ENCODE data around the gene SPATA16. TPM values are rescaled to one million over a fixed set of nuclear protein-coding genes. Genes with fewer than 3 reads are reported as not detected.

Gene SPATA16
- total and polyA plus RNA-seq, 2 experiments from 2014 or later, result not detected

DNA sequence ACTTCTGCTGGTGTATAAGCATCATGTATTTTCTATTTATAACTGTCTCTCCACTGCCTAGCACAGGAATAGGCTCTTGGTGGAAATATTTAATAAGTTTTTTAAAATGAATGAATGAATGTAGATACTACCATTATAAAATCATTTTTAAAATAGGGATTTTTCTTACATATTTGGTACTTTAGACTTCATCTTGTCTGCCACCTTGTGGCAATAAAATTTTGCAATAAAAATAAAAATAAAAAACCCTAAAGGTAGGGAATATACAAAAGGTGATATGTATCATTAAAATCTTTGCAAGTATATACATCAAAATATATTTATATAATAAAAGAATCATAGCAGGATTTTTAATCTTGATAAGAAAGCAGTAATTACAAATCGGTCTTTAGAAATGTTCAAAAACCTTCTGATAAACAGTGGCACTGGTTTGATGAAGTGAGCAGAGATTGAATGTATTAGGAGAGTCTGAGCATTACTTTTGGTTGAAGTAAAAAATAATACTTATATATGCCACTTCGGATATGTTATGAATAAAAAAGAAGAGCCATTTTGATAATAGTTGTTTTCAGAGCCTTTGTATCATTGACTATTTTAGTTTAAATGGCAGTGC, 95.2 kb downstream of the SPATA16 start:
- no peaks in the 10 kb centered on the region for H3K4me1 ChIP-seq (ENCODE audit: insufficient read depth)
- no peaks in the 10 kb centered on the region for H4K20me1 ChIP-seq (ENCODE audit: insufficient read depth, poor library complexity, severe bottlenecking)
- H3K4me3 ChIP-seq, result no peak overlapping the region
- H3K36me3 ChIP-seq (replicated peaks; ENCODE audit: insufficient read depth, low read depth), result no peaks in the 10 kb centered on the region
- 63% methylated on average over 2 of the region's 2 CpGs for WGBS (ENCODE audit: low lambda C conversion rate, missing lambda C conversion rate)
- H2AFZ ChIP-seq, result no peak overlapping the region
- no peaks in the 10 kb centered on the region for H3K79me2 ChIP-seq
- H3K9me2 ChIP-seq (replicated peaks; ENCODE audit: insufficient read depth), result no peaks in the 10 kb centered on the region
- no peak for DNase-seq (ENCODE audit: low spot score)
- H3K27me3 ChIP-seq, result no peaks in the 10 kb centered on the region
- no peak overlapping the region for H3K27ac ChIP-seq
- H3K9me3 ChIP-seq (ENCODE audit: low read depth), result no peaks in the 10 kb centered on the region
- TF ChIP-seq, protein P1, sequence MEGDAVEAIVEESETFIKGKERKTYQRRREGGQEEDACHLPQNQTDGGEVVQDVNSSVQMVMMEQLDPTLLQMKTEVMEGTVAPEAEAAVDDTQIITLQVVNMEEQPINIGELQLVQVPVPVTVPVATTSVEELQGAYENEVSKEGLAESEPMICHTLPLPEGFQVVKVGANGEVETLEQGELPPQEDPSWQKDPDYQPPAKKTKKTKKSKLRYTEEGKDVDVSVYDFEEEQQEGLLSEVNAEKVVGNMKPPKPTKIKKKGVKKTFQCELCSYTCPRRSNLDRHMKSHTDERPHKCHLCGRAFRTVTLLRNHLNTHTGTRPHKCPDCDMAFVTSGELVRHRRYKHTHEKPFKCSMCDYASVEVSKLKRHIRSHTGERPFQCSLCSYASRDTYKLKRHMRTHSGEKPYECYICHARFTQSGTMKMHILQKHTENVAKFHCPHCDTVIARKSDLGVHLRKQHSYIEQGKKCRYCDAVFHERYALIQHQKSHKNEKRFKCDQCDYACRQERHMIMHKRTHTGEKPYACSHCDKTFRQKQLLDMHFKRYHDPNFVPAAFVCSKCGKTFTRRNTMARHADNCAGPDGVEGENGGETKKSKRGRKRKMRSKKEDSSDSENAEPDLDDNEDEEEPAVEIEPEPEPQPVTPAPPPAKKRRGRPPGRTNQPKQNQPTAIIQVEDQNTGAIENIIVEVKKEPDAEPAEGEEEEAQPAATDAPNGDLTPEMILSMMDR (IDR thresholded peaks at IDR 0.05; ENCODE audit: poor library complexity), result peak; percentile 63
- no peak for TF ChIP-seq EZH2 (IDR thresholded peaks at IDR 0.05; ENCODE audit: borderline replicate concordance)
- no peak for TF ChIP-seq EZH2phosphoT487 (IDR thresholded peaks at IDR 0.05; ENCODE audit: low read depth, severe bottlenecking, unreplicated experiment)
- H3K4me2 ChIP-seq, result no peak overlapping the region

DNA sequence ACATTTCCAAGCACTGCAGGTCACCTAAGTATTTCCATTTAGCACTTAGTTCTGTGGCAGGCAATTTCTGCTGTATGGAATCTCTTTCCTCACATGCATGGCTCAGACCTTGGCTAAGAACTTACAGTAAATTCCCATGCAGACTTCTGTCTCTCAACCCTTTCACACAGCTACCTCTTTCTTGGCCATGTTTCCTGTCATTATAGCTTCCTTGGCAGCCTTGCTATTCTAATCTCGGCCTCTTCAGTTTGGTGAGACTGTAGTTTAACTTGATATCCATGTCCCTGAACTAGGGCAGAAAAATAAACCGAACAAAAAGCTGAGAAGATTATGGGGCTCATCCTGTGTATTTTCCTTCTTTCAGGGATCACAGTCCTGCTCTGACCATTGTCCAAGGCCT, 96.0 kb downstream of the SPATA16 start:
- 91% methylated on average over 2 of the region's 2 CpGs for WGBS (ENCODE audit: low lambda C conversion rate, missing lambda C conversion rate)
- DNase-seq (ENCODE audit: low spot score), result no peak
- no peak overlapping the region for H2AFZ ChIP-seq
- no peaks in the 10 kb centered on the region for H3K79me2 ChIP-seq
- no peaks in the 10 kb centered on the region for H3K4me1 ChIP-seq (ENCODE audit: insufficient read depth)
- H3K27ac ChIP-seq, result no peak overlapping the region
- H3K9me3 ChIP-seq (ENCODE audit: low read depth), result no peaks in the 10 kb centered on the region
- H3K4me2 ChIP-seq, result no peak overlapping the region
- TF ChIP-seq, protein P1 (IDR thresholded peaks at IDR 0.05; ENCODE audit: poor library complexity), result no peak
- TF ChIP-seq EZH2 (IDR thresholded peaks at IDR 0.05; ENCODE audit: borderline replicate concordance) (no peak), EZH2phosphoT487 (IDR thresholded peaks at IDR 0.05; ENCODE audit: low read depth, severe bottlenecking, unreplicated experiment) (no peak)
- H3K36me3 ChIP-seq (replicated peaks; ENCODE audit: insufficient read depth, low read depth), result no peaks in the 10 kb centered on the region
- no peaks in the 10 kb centered on the region for H3K9me2 ChIP-seq (replicated peaks; ENCODE audit: insufficient read depth)
- H3K27me3 ChIP-seq, result no peaks in the 10 kb centered on the region
- no peaks in the 10 kb centered on the region for H4K20me1 ChIP-seq (ENCODE audit: insufficient read depth, poor library complexity, severe bottlenecking)
- no peak overlapping the region for H3K4me3 ChIP-seq

DNA sequence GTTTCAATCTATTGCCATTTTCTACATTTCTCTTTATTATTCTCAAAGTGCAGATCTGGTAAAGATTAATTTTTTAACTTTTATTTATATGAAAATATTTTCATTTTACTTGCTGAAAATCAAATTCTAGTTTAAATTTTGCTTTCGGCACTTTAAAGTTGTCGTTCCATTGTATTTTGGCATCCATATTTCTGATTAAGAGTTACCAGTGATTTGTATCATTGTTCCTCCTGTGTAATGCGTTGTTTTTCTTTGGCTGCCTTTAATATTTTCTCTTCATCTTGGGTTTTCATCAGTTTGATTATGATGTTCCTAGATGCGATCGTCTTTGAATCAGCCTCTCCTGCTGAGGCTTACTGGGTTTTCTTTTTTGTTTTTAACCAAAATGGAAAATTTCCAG, 97.3 kb downstream of the SPATA16 start:
- WGBS (ENCODE audit: low lambda C conversion rate, missing lambda C conversion rate), result 97% methylated on average over 5 of the region's 5 CpGs
- no peaks in the 10 kb centered on the region for H3K27me3 ChIP-seq
- no peak overlapping the region for H2AFZ ChIP-seq
- no peak overlapping the region for H3K4me3 ChIP-seq
- no peaks in the 10 kb centered on the region for H3K36me3 ChIP-seq (replicated peaks; ENCODE audit: insufficient read depth, low read depth)
- H3K27ac ChIP-seq, result no peak overlapping the region
- H3K9me2 ChIP-seq (replicated peaks; ENCODE audit: insufficient read depth), result no peaks in the 10 kb centered on the region
- TF ChIP-seq EZH2phosphoT487 (IDR thresholded peaks at IDR 0.05; ENCODE audit: low read depth, severe bottlenecking, unreplicated experiment) (no peak), EZH2 (IDR thresholded peaks at IDR 0.05; ENCODE audit: borderline replicate concordance) (no peak)
- TF ChIP-seq, protein P1 (IDR thresholded peaks at IDR 0.05; ENCODE audit: poor library complexity), result no peak
- H3K79me2 ChIP-seq, result no peaks in the 10 kb centered on the region
- no peaks in the 10 kb centered on the region for H4K20me1 ChIP-seq (ENCODE audit: insufficient read depth, poor library complexity, severe bottlenecking)
- no peak for DNase-seq (ENCODE audit: low spot score)
- H3K9me3 ChIP-seq (ENCODE audit: low read depth), result no peaks in the 10 kb centered on the region
- H3K4me1 ChIP-seq (ENCODE audit: insufficient read depth), result no peaks in the 10 kb centered on the region
- no peak overlapping the region for H3K4me2 ChIP-seq
